ENCODE data around the gene LEUTX.

DNA sequence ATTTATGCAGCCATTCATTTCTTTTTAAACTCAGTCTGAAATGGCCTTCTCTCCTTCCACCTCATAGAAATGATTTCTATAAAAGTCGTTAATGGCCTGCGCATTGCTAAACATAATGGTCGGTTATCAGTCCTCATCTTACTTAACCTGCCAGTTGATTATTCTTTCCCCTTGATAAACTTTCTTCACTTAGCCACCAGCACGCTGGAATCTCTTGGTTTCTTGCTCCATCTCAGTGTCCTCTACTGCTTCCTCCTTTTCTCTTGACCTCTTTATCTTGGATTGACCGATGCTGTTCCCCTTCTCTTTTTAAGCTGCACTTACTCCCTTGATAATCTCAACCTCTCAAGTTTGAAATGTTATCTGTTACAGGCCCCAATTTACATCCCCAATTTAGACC is 28.7 kb upstream of the LEUTX start:
- TF ChIP-seq, protein P1, sequence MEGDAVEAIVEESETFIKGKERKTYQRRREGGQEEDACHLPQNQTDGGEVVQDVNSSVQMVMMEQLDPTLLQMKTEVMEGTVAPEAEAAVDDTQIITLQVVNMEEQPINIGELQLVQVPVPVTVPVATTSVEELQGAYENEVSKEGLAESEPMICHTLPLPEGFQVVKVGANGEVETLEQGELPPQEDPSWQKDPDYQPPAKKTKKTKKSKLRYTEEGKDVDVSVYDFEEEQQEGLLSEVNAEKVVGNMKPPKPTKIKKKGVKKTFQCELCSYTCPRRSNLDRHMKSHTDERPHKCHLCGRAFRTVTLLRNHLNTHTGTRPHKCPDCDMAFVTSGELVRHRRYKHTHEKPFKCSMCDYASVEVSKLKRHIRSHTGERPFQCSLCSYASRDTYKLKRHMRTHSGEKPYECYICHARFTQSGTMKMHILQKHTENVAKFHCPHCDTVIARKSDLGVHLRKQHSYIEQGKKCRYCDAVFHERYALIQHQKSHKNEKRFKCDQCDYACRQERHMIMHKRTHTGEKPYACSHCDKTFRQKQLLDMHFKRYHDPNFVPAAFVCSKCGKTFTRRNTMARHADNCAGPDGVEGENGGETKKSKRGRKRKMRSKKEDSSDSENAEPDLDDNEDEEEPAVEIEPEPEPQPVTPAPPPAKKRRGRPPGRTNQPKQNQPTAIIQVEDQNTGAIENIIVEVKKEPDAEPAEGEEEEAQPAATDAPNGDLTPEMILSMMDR (IDR thresholded peaks at IDR 0.05): no peak
- no peak for TF ChIP-seq TCF7L2 (IDR thresholded peaks at IDR 0.05; ENCODE audit: low read depth, low read length)
- TF ChIP-seq, protein P2, sequence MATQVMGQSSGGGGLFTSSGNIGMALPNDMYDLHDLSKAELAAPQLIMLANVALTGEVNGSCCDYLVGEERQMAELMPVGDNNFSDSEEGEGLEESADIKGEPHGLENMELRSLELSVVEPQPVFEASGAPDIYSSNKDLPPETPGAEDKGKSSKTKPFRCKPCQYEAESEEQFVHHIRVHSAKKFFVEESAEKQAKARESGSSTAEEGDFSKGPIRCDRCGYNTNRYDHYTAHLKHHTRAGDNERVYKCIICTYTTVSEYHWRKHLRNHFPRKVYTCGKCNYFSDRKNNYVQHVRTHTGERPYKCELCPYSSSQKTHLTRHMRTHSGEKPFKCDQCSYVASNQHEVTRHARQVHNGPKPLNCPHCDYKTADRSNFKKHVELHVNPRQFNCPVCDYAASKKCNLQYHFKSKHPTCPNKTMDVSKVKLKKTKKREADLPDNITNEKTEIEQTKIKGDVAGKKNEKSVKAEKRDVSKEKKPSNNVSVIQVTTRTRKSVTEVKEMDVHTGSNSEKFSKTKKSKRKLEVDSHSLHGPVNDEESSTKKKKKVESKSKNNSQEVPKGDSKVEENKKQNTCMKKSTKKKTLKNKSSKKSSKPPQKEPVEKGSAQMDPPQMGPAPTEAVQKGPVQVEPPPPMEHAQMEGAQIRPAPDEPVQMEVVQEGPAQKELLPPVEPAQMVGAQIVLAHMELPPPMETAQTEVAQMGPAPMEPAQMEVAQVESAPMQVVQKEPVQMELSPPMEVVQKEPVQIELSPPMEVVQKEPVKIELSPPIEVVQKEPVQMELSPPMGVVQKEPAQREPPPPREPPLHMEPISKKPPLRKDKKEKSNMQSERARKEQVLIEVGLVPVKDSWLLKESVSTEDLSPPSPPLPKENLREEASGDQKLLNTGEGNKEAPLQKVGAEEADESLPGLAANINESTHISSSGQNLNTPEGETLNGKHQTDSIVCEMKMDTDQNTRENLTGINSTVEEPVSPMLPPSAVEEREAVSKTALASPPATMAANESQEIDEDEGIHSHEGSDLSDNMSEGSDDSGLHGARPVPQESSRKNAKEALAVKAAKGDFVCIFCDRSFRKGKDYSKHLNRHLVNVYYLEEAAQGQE (IDR thresholded peaks at IDR 0.05; ENCODE audit: insufficient read depth in 1 of 2, low read depth in 2 of 2, low read length in 1 of 2): no peak

Measured in Panc1 (cell line).